Ishikawa (cell line): ENCODE measurements around the gene SNX32.
A peak's percentile ranks its signal among the peaks of the same experiment; 100 is the strongest.

ENCODE experiments used
- CEBPB ChIP-seq: IDR thresholded peaks from 2 replicates; pipeline ENCODE4 v1.6.1; 2012
- CREB1 ChIP-seq: IDR thresholded peaks from 2 replicates; pipeline ENCODE4 v1.6.1; 2012; ENCODE audit warnings: low read depth
- EGR1 ChIP-seq: IDR thresholded peaks from 2 replicates; pipeline ENCODE4 v1.6.1; 2012
- EP300 ChIP-seq: IDR thresholded peaks from 2 replicates; pipeline ENCODE4 v1.6.1; 2012; ENCODE audit warnings: borderline replicate concordance
- FOXM1 ChIP-seq: IDR thresholded peaks from 2 replicates; pipeline ENCODE4 v1.6.1; 2012; ENCODE audit warnings: low read depth, borderline replicate concordance
- MAX ChIP-seq: IDR thresholded peaks from 2 replicates; pipeline ENCODE4 v1.6.1; 2012
- NFIC ChIP-seq: IDR thresholded peaks from 2 replicates; pipeline ENCODE4 v1.6.1; 2012
- RAD21 ChIP-seq: IDR thresholded peaks from 2 replicates; pipeline ENCODE4 v1.6.1; 2012; ENCODE audit warnings: low read depth
- TAF1 ChIP-seq: IDR thresholded peaks from 2 replicates; pipeline ENCODE4 v1.6.1; 2012; ENCODE audit warnings: low read depth, mild to moderate bottlenecking
- TCF12 ChIP-seq: IDR thresholded peaks from 2 replicates; pipeline ENCODE4 v1.6.1; 2012; ENCODE audit warnings: low read depth
- TEAD4 ChIP-seq: IDR thresholded peaks from 2 replicates; pipeline ENCODE4 v1.6.1; 2012
- YY1 ChIP-seq: IDR thresholded peaks from 2 replicates; pipeline ENCODE4 v1.6.1; 2012; ENCODE audit warnings: low read depth
- ZBTB7A ChIP-seq: IDR thresholded peaks from 2 replicates; pipeline ENCODE4 v1.6.1; 2012; ENCODE audit warnings: low read depth
- TF ChIP-seq, protein P1 (sequence below): IDR thresholded peaks from 2 replicates; pipeline ENCODE4 v1.6.1; 2012; ENCODE audit warnings: low read depth, mild to moderate bottlenecking
- TF ChIP-seq, protein P2 (sequence below): IDR thresholded peaks from 2 replicates; pipeline ENCODE4 v1.6.1; 2012

Gene SNX32

GRCh38 chr11:65859095-65859811 lies 25.5 kb downstream of the SNX32 start:
- TF ChIP-seq, protein P1, sequence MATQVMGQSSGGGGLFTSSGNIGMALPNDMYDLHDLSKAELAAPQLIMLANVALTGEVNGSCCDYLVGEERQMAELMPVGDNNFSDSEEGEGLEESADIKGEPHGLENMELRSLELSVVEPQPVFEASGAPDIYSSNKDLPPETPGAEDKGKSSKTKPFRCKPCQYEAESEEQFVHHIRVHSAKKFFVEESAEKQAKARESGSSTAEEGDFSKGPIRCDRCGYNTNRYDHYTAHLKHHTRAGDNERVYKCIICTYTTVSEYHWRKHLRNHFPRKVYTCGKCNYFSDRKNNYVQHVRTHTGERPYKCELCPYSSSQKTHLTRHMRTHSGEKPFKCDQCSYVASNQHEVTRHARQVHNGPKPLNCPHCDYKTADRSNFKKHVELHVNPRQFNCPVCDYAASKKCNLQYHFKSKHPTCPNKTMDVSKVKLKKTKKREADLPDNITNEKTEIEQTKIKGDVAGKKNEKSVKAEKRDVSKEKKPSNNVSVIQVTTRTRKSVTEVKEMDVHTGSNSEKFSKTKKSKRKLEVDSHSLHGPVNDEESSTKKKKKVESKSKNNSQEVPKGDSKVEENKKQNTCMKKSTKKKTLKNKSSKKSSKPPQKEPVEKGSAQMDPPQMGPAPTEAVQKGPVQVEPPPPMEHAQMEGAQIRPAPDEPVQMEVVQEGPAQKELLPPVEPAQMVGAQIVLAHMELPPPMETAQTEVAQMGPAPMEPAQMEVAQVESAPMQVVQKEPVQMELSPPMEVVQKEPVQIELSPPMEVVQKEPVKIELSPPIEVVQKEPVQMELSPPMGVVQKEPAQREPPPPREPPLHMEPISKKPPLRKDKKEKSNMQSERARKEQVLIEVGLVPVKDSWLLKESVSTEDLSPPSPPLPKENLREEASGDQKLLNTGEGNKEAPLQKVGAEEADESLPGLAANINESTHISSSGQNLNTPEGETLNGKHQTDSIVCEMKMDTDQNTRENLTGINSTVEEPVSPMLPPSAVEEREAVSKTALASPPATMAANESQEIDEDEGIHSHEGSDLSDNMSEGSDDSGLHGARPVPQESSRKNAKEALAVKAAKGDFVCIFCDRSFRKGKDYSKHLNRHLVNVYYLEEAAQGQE: no peak
- TF ChIP-seq CREB1: no peak
- no peak for TF ChIP-seq NFIC
- TF ChIP-seq TCF12: no peak
- no peak; the same call in 1 of the 2 replicates for TF ChIP-seq MAX
- TF ChIP-seq TEAD4: 0 out of 2 replicates have a peak, but pooled peaks have one; percentile 38
- TF ChIP-seq RAD21: no peak
- peak; percentile 78 for TF ChIP-seq EGR1
- TF ChIP-seq ZBTB7A: 0 out of 2 replicates have a peak, but pooled peaks have one; percentile 77
- TF ChIP-seq FOXM1: no peak
- TF ChIP-seq YY1: no peak
- TF ChIP-seq, protein P2, sequence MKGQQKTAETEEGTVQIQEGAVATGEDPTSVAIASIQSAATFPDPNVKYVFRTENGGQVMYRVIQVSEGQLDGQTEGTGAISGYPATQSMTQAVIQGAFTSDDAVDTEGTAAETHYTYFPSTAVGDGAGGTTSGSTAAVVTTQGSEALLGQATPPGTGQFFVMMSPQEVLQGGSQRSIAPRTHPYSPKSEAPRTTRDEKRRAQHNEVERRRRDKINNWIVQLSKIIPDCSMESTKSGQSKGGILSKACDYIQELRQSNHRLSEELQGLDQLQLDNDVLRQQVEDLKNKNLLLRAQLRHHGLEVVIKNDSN: no peak; the same call in 1 of the 2 replicates
- no peak for TF ChIP-seq CEBPB
- TF ChIP-seq EP300: peak; percentile 68
- peak; percentile 62 for TF ChIP-seq TAF1

- TF ChIP-seq RAD21: no peak
- TF ChIP-seq CREB1: no peak
- no peak for TF ChIP-seq YY1
- no peak for TF ChIP-seq EGR1
- TF ChIP-seq MAX: no peak
- no peak for TF ChIP-seq NFIC
- no peak for TF ChIP-seq TEAD4
- TF ChIP-seq TCF12: no peak
- TF ChIP-seq TAF1: no peak
- TF ChIP-seq, protein P1: no peak
- TF ChIP-seq, protein P2: no peak
Measured at GRCh38 chr11:65859812-65860277, 26.1 kb downstream of the SNX32 start.

GRCh38 chr11:65860278-65861164 lies 26.8 kb downstream of the SNX32 start, which contains the start of gene MUS81:
TSS of gene MUS81 (plus strand) at chr11:65860433. CDS start at chr11:65860754, 321 bp downstream.
- TF ChIP-seq, protein P2: peak; percentile 22; the same call in 1 of the 2 replicates
- TF ChIP-seq, protein P1: no peak
- peak; percentile 37 for TF ChIP-seq EGR1
- TF ChIP-seq MAX: peak; percentile 44
- peak; percentile 8; the same call in 1 of the 2 replicates for TF ChIP-seq RAD21
- TF ChIP-seq NFIC: peak; percentile 87
- TF ChIP-seq YY1: peak; percentile 83
- TF ChIP-seq CREB1: no peak
- TF ChIP-seq ZBTB7A: peak; percentile 60
- peak; percentile 76 for TF ChIP-seq TAF1
